NCI-H510A (cell line): ENCODE results near the gene MAP3K21.

ENCODE experiments used
- DNase-seq: peaks from one replicate; lab custom pipeline; 2025; lab: John Stamatoyannopoulos, UW

The MAP3K21 gene

GRCh38 chr1:233327651-233328141, at the start of gene MAP3K21:
Gene MAP3K21, plus strand, starts transcription at chr1:233327724. Its CDS starts 305 bp downstream, at chr1:233328029.
- DNase-seq: no peak

- DNase-seq: no peak
Observed at GRCh38 chr1:233278631-233279030, 48.9 kb upstream of the MAP3K21 start.

DNA sequence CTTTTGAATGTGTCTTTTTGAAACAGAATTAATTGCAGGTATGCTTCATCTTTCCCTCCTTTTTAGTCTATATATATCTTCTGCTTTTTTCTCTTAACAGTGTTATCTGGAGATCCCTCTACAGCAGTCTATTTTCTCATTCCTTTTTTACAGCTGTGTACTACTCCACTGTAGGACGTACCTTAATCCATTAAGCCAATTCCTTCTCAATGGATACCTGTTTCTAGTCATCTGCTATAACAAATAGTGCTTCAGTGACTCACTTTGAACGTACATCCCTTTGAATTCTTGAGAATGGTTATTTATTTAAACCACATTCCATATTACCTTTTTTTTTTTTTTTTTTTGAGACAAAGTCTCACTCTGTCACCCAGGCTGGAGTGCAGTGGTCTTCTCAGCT, 47.6 kb upstream of the MAP3K21 start:
- no peak for DNase-seq

- no peak for DNase-seq
Observed at GRCh38 chr1:233281711-233282581, 45.6 kb upstream of the MAP3K21 start.

DNA sequence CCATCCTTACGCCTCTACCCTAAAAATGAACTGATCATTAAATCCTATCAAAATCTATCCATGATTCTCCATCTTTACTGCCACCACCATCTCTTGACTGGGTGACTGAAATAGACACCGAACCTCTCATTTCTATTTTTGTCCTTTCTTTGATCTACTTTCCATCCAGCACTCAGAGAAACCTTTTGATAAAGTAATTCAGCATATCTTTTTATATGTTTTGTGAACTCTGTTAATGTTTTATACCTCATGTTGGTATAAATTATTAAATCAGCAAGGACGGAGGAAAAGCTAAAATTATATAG, 45.0 kb upstream of the MAP3K21 start:
- no peak for DNase-seq

DNA sequence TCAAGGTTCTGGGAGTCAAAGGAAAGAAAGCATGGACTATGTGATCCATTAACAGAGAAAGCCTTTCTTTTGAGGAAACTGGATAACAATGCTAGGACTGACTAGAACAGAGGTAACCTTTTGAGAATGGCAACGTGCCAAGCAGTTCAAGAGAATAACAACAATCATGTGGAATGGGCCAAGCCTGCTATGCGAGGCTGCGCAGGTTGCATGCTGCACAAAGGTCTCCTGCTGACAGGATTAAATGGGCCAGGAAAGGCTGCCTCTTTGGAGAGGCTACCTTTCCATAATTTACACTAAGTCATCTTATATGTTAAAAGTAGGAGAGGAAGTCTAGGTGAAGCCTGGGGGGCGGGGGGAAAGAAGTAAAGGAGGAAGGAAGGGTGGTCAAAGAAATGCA, 37.8 kb upstream of the MAP3K21 start:
- peak; percentile 43 for DNase-seq

- no peak for DNase-seq
Observed at GRCh38 chr1:233290396-233291034, 37.0 kb upstream of the MAP3K21 start.

- DNase-seq: no peak
Observed at GRCh38 chr1:233293556-233294446, 33.7 kb upstream of the MAP3K21 start.

DNA sequence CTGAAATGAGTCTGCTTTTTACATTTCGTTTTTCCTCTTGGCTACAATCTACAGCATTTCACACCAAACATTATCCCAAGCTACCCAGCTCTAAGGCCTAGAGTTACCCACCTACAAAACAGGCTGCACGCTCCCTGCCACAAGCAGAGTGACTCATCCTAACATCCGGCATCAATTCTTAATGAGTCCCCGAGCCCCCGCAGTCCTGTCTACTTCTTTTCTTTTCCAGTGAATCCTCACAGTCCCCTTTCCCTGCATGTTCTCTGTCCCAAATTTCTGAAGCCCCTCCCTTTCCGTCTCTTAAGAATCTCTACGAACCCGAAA, 32.6 kb upstream of the MAP3K21 start:
- no peak for DNase-seq

DNA sequence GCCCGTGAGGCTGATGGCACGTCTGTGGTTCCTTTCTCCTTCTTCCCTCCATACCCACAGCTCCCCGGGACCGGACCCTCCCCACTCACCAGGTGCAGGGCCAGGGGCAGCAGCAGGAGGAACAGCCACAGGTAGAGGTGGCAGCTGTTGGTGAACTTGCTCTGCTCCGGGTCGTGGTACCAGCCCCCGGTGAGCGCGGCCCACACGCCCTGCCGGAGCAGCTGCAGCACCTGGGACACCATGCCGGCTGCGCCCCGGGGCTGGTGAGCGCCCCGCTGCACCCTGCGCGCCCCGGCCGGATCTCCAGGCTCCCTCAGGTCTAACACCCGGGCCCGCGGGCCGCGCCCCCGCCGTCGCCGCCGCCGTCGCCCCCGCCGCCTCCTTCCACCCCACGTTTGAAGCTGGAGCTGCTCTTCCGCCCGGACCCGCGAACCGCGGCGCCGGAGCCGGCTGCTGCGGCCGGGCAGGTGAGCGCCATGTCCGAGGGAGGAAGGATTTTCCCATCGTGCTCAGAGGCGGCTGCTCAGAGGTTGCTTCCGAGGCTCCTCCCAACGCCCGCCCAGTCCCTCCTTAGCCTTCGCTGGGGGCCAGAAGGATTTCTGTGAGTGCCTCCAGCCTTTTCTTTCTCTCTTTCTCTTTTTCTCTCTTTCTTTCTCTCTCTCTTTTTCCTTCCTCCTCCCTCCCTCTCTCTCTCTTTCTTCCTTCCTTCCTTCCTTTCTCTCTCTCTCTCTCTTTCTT, 32.1 kb upstream of the MAP3K21 start, which contains the start of gene PCNX2:
Gene PCNX2 (minus strand): TSS at position 489 of the 738 bp plus-strand sequence. CDS start 247 bp downstream, at position 242.
- peak; percentile 46 for DNase-seq

DNA sequence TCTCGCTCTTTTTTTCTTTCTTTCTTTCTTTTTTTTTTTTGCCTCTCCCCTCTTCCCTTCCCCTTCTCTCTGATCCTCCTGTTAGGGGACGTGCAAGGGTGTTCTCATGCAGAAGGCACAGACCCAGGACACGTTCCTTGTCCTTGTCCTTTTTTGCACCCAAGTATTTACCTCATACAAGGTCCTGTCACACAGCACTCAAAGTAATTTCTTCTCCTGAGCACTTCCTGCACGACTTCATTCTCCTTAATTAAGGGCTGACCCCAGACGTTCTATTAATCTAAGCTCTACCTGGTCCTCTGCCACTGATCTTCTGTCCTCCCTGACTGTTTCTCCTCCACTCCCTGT, 31.6 kb upstream of the MAP3K21 start:
- no peak for DNase-seq

DNA sequence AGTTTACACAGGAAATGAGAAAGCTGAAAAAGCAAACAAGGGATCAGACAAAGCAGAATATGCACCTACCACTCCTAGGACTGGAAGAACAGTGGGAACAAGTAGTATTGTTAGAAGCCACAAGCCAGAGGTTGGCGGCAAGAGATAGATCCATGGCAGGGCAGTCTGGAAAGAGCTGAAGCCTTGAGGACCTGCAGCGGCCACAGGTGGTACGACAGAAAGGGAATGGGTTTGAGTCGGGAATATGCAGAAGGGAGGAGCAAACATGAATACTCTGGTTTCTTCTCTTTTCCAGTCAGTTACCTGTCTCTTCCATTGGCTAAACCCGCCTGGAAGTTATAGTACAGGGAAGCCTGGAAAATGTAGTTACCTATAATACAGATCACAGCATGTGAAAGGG, 28.1 kb upstream of the MAP3K21 start:
- DNase-seq: peak; percentile 45

GRCh38 chr1:233300326-233300725, 27.2 kb upstream of the MAP3K21 start:
- DNase-seq: no peak

DNA sequence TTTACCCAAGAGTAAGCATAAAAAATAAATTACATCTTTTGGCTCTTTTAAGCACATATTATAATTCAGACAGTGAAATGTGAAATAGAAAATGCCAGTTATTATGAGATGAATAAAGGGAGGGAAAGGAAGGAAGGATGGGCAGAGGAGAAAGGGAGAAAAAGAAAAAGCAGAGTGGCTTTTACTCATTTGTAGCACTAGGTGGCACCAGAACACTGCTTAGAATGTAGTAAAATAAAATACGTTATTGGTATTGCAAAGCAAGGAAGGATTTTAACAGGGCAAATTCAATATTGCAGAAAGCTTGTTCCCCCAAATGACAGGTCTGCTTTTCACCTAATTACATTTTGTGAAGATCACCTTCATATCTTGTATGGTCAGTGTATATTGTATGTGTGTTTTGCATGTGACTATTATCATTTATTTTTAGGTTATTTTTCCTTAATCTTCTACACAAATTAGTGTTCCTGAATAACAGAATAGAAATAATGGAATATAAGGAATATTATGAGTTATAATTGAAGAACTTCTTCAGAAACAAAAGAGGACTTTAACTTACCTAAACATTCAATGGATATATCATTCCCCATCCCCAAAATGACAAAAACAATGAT, 22.9 kb upstream of the MAP3K21 start:
- DNase-seq: no peak

DNA sequence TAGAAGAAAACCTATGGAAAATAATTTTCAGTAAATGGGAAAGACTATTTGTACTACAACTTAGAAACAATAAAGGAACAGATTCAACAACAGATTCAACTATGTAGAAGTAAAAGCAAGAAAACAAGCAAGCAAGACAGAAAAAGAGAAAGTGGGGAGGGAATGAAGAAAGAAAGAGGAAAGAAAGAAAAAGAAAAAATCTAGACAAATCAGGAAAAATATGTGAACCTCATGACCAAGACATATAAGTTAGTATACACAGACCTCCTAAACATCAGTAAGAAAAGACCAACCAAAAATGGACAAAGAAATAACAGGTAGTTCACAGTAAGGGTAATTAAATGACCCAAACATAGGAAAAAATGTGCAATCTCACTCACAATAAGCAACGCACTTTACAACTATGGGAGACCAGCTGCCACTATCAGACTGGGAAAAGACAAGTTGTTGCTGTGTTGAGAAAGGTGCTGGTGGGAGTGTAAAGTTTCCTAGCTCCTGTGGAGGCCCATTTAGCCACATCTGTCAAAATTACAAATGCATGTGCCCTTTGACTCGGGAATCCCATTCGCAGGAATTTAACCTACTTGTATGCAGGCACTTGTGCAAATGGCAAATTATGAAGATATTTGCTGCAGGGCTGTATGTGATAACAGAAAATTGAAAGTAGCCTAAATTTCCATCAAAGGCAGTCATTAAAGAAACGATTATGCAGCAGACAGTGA, 13.9 kb upstream of the MAP3K21 start:
- no peak for DNase-seq

DNA sequence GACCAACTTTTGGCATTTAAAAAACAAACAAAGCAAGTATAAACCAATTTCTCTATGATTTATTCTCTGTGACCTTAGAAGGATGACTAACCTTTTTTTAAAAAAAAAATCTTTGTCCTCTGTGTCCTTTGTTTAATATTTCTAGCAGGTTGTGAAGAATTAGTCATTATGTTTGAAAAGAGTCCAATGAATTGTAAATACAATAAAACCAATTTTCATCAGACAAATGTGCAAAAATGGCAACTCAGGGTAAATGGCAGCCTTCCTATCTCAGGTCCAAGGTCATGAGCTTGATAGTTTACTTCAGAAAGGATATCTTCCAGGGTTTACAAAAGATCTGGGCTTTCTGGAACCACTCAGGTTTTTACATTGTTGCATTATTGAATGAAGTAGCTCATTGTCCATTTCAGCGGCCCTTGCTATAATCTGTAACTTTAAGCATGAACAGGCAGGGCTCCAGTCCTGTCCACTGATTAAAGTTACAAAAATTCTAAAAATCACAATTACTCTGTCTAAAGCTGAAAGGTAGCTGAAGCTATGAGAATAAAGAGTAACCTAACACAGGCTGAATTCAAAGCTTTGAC, 11.7 kb upstream of the MAP3K21 start:
- DNase-seq: no peak

DNA sequence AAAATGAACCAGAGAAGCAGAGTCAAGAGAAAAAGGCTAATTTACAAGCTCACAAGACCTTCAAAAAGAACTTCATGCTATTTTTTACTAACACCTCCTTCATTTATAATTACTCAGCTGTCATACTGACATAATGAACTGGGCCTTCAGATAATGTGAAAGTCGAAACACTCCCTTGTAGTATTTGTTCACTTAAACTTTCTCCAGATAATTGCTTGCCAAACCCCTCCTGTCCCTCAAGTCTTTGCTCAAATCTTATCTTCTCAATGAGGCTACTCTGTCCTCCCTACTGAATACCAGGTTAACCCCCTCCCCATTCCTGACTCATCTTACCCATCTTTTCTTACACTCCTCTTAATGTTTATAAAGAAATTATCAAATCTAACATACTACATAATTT, 11.1 kb upstream of the MAP3K21 start:
- no peak for DNase-seq

DNA sequence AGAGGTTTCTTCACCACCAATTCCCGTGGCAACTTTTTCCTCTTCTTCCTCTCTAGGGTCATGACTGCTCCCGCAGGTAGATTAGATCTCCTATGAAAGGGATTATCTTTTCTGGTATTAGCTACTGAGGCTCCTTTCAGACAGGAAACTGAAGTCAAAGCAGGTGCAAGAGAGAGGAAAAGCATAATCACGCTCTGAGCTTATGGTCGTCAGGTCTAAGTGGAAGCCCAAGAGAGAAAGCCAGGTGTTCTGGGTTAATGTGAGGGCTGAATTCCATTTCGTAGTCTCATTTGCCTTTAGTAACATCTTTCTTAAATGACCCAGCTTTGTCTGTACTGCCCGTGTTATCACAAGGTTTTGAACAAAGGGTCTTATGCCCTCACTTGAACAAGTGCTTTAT, 8.3 kb upstream of the MAP3K21 start:
- DNase-seq: no peak

DNA sequence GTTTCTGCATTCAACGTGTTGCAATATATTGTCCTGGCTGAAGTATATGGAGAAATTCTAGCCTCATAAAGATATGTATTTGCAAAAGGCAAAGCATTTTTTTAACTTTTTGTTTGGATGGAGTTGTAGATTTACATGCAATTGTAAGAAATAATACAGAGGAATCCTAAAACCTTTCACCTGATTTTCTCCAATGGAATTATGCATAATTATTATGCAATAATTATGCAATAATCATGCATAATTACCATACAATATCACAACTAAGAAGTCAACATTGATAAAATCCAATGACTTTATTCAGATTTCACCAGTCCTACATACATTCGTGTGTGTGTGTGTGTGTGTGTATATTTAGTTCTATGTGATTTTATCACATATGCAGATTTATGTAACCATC, 7.5 kb upstream of the MAP3K21 start:
- no peak for DNase-seq

DNA sequence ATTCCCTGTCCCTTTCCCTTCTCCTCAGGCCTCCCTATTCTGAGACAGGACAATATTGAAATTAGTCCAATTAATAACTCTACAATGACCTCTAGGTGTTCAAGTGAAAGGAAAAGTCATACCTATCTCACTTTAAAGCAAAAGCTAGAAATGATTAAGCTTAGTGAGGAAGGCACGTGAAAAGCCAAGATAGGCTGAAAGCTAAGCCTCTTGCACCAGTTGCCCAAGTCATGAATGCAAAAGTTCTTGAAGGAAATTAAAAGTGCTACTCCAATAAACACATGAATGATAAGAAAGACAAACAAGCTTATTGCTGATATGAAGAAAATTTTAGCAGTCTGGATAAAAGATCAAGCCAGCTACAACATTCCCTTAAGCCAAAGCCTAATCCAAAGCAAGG, 3.8 kb upstream of the MAP3K21 start:
- no peak for DNase-seq
